GM19463 (cell line): ENCODE data around the gene ADGRG4.

Experiments
- ATAC-seq: cut with Tn5 transposase; IDR thresholded peaks from one replicate; pipeline ENCODE4 v1.9.1; 2021; ENCODE audit warnings: mild to moderate bottlenecking, moderate library complexity; ENCODE audit not compliant: unreplicated experiment

ADGRG4 gene

GRCh38 chrX:136303041-136303440, 2.3 kb downstream of the ADGRG4 start:
- ATAC-seq, result no peak

- no peak for ATAC-seq
Observed at GRCh38 chrX:136304493-136304892, 3.7 kb downstream of the ADGRG4 start.

GRCh38 chrX:136306182-136306581, 5.4 kb downstream of the ADGRG4 start:
- ATAC-seq, result no peak

- ATAC-seq, result no peak
Observed at GRCh38 chrX:136307471-136307870, 6.7 kb downstream of the ADGRG4 start.

GRCh38 chrX:136310411-136310810, 9.6 kb downstream of the ADGRG4 start:
- no peak for ATAC-seq

- ATAC-seq, result no peak
Observed at GRCh38 chrX:136318156-136318555, 17.4 kb downstream of the ADGRG4 start.

- ATAC-seq, result no peak
Observed at GRCh38 chrX:136318895-136319597, 18.3 kb downstream of the ADGRG4 start.

- ATAC-seq, result no peak
Observed at GRCh38 chrX:136319600-136319999, 18.8 kb downstream of the ADGRG4 start.

- no peak for ATAC-seq
Observed at GRCh38 chrX:136321532-136321931, 20.8 kb downstream of the ADGRG4 start.

- ATAC-seq, result no peak
Observed at GRCh38 chrX:136322064-136322463, 21.3 kb downstream of the ADGRG4 start.

- ATAC-seq, result no peak
Observed at GRCh38 chrX:136325377-136325776, 24.6 kb downstream of the ADGRG4 start.

GRCh38 chrX:136328933-136329332, 28.2 kb downstream of the ADGRG4 start:
- ATAC-seq, result no peak

GRCh38 chrX:136336623-136337022, 35.9 kb downstream of the ADGRG4 start:
- no peak for ATAC-seq

- no peak for ATAC-seq
Observed at GRCh38 chrX:136339702-136340101, 38.9 kb downstream of the ADGRG4 start.

- no peak for ATAC-seq
Observed at GRCh38 chrX:136344320-136344719, 43.6 kb downstream of the ADGRG4 start.

GRCh38 chrX:136346506-136346905, 45.7 kb downstream of the ADGRG4 start:
- no peak for ATAC-seq

GRCh38 chrX:136347706-136348105, 46.9 kb downstream of the ADGRG4 start:
- no peak for ATAC-seq

GRCh38 chrX:136353526-136354093, 52.8 kb downstream of the ADGRG4 start:
- no peak for ATAC-seq

- no peak for ATAC-seq
Observed at GRCh38 chrX:136354201-136354600, 53.4 kb downstream of the ADGRG4 start.

- ATAC-seq, result no peak
Observed at GRCh38 chrX:136369377-136369776, 68.6 kb downstream of the ADGRG4 start.

- no peak for ATAC-seq
Observed at GRCh38 chrX:136376713-136377112, 76.0 kb downstream of the ADGRG4 start.

- no peak for ATAC-seq
Observed at GRCh38 chrX:136380010-136380769, 79.4 kb downstream of the ADGRG4 start.
